HEK293 (cell line): ENCODE data around the gene EXOG.
A peak's percentile ranks its signal among the peaks of the same experiment; 100 is the strongest.

Experiments used
- FEZF1 ChIP-seq: fragments of 450-650 bp; formaldehyde crosslinking; IDR thresholded peaks from 2 replicates; pipeline ENCODE4 v1.5.1; 2016; ENCODE audit warnings: missing biosample characterization, missing genetic modification characterization
- HOXC10 ChIP-seq: sonication (generic); formaldehyde crosslinking; IDR thresholded peaks from 2 replicates; pipeline ENCODE4 v1.8.1; 2023; ENCODE audit warnings: mild to moderate bottlenecking, missing genetic modification reagents
- IKZF3 ChIP-seq: fragments of 450-650 bp; IDR thresholded peaks from 2 replicates; pipeline ENCODE4 v1.5.0; 2018; ENCODE audit warnings: missing biosample characterization, mild to moderate bottlenecking, missing genetic modification characterization, moderate library complexity
- KLF10 ChIP-seq: fragments of 450-650 bp; IDR thresholded peaks from 2 replicates; pipeline ENCODE4 v1.5.1; 2018; ENCODE audit warnings: missing biosample characterization, mild to moderate bottlenecking, missing genetic modification characterization
- KLF7 ChIP-seq: fragments of 450-650 bp; formaldehyde crosslinking; IDR thresholded peaks from 2 replicates; pipeline ENCODE4 v1.5.1; 2016; ENCODE audit warnings: missing biosample characterization, missing genetic modification characterization, borderline replicate concordance
- KLF9 ChIP-seq: fragments of 450-650 bp; formaldehyde crosslinking; IDR thresholded peaks from 2 replicates; pipeline ENCODE4 v1.5.1; 2016; ENCODE audit warnings: missing biosample characterization, missing genetic modification characterization, low read depth
- MEIS1 ChIP-seq: sonication (generic); formaldehyde crosslinking; IDR thresholded peaks from 2 replicates; pipeline ENCODE4 v1.8.1; 2022; ENCODE audit warnings: missing genetic modification reagents, mild to moderate bottlenecking, borderline replicate concordance
- OSR2 ChIP-seq: fragments of 450-650 bp; formaldehyde crosslinking; IDR thresholded peaks from 2 replicates; pipeline ENCODE4 v1.5.1; 2016; ENCODE audit warnings: missing biosample characterization, missing genetic modification characterization
- SCRT1 ChIP-seq: fragments of 450-650 bp; formaldehyde crosslinking; IDR thresholded peaks from 2 replicates; pipeline ENCODE4 v1.5.1; 2016; ENCODE audit warnings: missing biosample characterization, missing genetic modification characterization, borderline replicate concordance
- SETDB1 ChIP-seq: IDR thresholded peaks from one replicate; pipeline ENCODE4 v1.6.1; 2017; ENCODE audit warnings: mild to moderate bottlenecking, low read length, moderate library complexity, mixed read lengths; ENCODE audit not compliant: insufficient read length
- SP3 ChIP-seq: fragments of 450-650 bp; formaldehyde crosslinking; IDR thresholded peaks from 2 replicates; pipeline ENCODE4 v1.5.1; 2016; ENCODE audit warnings: missing biosample characterization, missing genetic modification characterization
- ZBTB26 ChIP-seq: fragments of 450-650 bp; formaldehyde crosslinking; optimal IDR thresholded peaks from 2 replicates; pipeline ENCODE3; 2016; ENCODE audit warnings: missing biosample characterization, mild to moderate bottlenecking, missing genetic modification characterization
- ZFHX2 ChIP-seq: fragments of 450-650 bp; formaldehyde crosslinking; conservative IDR thresholded peaks from 2 replicates; pipeline ENCODE4 v1.5.1; 2016; ENCODE audit warnings: missing biosample characterization, missing genetic modification characterization
- ZNF114 ChIP-seq: fragments of 450-650 bp; formaldehyde crosslinking; IDR thresholded peaks from 2 replicates; pipeline ENCODE4 v1.5.0; 2017; ENCODE audit warnings: missing biosample characterization, missing genetic modification characterization
- ZNF148 ChIP-seq: fragments of 450-650 bp; formaldehyde crosslinking; IDR thresholded peaks from 2 replicates; pipeline ENCODE4 v1.5.0; 2017; ENCODE audit warnings: missing biosample characterization, missing genetic modification characterization, borderline replicate concordance
- ZNF169 ChIP-seq: fragments of 450-650 bp; formaldehyde crosslinking; IDR thresholded peaks from 2 replicates; pipeline ENCODE4 v1.5.1; 2016; ENCODE audit warnings: missing biosample characterization, missing genetic modification characterization
- ZNF223 ChIP-seq: fragments of 450-650 bp; formaldehyde crosslinking; IDR thresholded peaks from 2 replicates; pipeline ENCODE4 v1.5.1; 2016; ENCODE audit warnings: missing biosample characterization, missing genetic modification characterization
- ZNF274 ChIP-seq, 2 experiments: fragments of 200-500 bp in 1 of 2; fragments of 450-650 bp in 1 of 2; sonication (Bioruptor generic) in 1 of 2; formaldehyde crosslinking in 1 of 2; IDR thresholded peaks; 2 replicates each; pipeline versions ENCODE4 v1.5.1 to v1.6.1; 2014 to 2016; ENCODE audit warnings: borderline replicate concordance in 1 of 2, inconsistent platforms in 1 of 2, low read length in 1 of 2, missing biosample characterization in 1 of 2, missing genetic modification characterization in 1 of 2
- ZNF324 ChIP-seq: fragments of 450-650 bp; formaldehyde crosslinking; IDR thresholded peaks from 2 replicates; pipeline ENCODE4 v1.5.1; 2016; ENCODE audit warnings: missing biosample characterization, missing genetic modification characterization
- ZNF354C ChIP-seq: fragments of 450-650 bp; formaldehyde crosslinking; IDR thresholded peaks from 2 replicates; pipeline ENCODE4 v1.5.1; 2016; ENCODE audit warnings: missing biosample characterization, missing genetic modification characterization, low read depth, borderline replicate concordance
- ZNF510 ChIP-seq: fragments of 450-650 bp; formaldehyde crosslinking; IDR thresholded peaks from 2 replicates; pipeline ENCODE4 v1.5.1; 2018; ENCODE audit warnings: mild to moderate bottlenecking, missing genetic modification characterization, missing biosample characterization; ENCODE audit not compliant: insufficient replicate concordance
- ZNF530 ChIP-seq: fragments of 450-650 bp; formaldehyde crosslinking; IDR thresholded peaks from 2 replicates; pipeline ENCODE4 v1.5.1; 2016; ENCODE audit warnings: low read depth, missing biosample characterization, missing genetic modification characterization
- ZNF704 ChIP-seq: fragments of 450-650 bp; formaldehyde crosslinking; IDR thresholded peaks from 2 replicates; pipeline ENCODE4 v1.5.1; 2016; ENCODE audit warnings: missing biosample characterization, missing genetic modification characterization
- TF ChIP-seq, protein P1 (sequence below): fragments of 450-650 bp; IDR thresholded peaks from 2 replicates; pipeline ENCODE4 v1.5.1; 2018; ENCODE audit warnings: missing biosample characterization, mild to moderate bottlenecking, missing genetic modification characterization
- TF ChIP-seq, protein P2 (sequence below): fragments of 450-650 bp; formaldehyde crosslinking; IDR thresholded peaks from 2 replicates; pipeline ENCODE4 v1.5.1; 2017; ENCODE audit warnings: missing biosample characterization, missing genetic modification characterization
- TF ChIP-seq, protein P3 (sequence below): fragments of 450-650 bp; formaldehyde crosslinking; IDR thresholded peaks from 2 replicates; pipeline ENCODE4 v1.5.1; 2017; ENCODE audit warnings: missing biosample characterization, missing genetic modification characterization
- TF ChIP-seq, protein P4 (sequence below): fragments of 450-650 bp; formaldehyde crosslinking; IDR thresholded peaks from 2 replicates; pipeline ENCODE4 v1.5.1; 2016; ENCODE audit warnings: missing biosample characterization, missing genetic modification characterization

The EXOG gene

DNA sequence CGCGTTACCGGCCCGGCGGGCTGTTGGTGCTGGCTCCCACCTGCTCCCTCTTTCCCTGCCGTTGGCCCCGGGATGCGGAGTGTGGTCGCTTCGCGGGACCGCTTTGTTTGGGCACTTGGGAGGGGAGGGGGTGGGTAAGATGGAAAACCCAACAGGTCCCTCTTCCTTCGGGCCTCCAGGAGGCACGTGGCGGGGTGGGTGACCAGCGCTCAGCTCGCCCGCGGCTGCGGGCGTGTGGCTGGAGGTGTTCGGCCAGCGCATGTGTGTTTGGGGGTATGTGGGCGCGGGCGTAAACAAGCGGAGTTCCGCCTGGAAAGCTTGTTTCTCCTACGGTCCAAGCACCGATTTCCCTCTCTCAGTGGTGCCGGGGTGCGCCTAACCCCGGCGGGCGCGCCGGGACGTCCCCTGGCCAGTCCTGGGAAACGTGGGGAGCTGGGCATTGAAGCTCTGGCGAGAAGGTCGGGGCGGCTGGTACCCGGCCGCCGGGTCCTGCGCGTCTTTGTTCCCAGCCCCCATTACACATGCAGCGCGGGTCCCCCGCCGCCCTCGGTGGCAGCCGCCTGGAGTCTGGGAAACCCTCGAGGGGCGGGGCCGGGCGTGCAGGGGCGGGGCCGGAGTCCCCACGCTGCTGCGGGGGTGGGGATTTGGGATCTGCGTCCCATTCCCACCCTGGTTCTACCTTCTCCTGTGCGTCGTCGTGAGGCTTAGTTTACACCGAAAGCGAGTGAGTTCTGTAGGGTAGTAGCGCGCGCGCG is 41.1 kb upstream of the EXOG start (continued):
- TF ChIP-seq ZNF223 (tag by site-specific recombination) (no peak), ZNF324 (tag by site-specific recombination) (no peak), MEIS1 (CRISPR knock-in tag) (no peak), ZFHX2 (tag by site-specific recombination) (peak; percentile 78), ZNF510 (no peak), ZNF274 (IDR thresholded peaks at IDR 0.05; ENCODE audit: low read length) (no peak), ZNF274 (tag by site-specific recombination; IDR thresholded peaks at IDR 0.05; ENCODE audit: borderline replicate concordance) (no peak), ZNF114 (tag by site-specific recombination) (no peak), KLF10 (tag by site-specific recombination) (peak; percentile 83), ZBTB26 (tag by site-specific recombination) (peak; percentile 67), ZNF148 (tag by site-specific recombination) (no peak), OSR2 (no peak), HOXC10 (no peak), SP3 (peak; percentile 56), ZNF169 (tag by site-specific recombination) (no peak), ZNF530 (tag by site-specific recombination) (no peak), ZNF704 (tag by site-specific recombination) (no peak), ZNF354C (tag by site-specific recombination) (no peak), KLF7 (tag by site-specific recombination) (no peak), KLF9 (tag by site-specific recombination) (peak; percentile 82), SCRT1 (tag by site-specific recombination) (0 out of 2 replicates have a peak, but pooled peaks have one; percentile 45), IKZF3 (peak; percentile 68; the same call in 1 of the 2 replicates), SETDB1 (no peak), FEZF1 (tag by site-specific recombination) (no peak)
- TF ChIP-seq, protein P1, sequence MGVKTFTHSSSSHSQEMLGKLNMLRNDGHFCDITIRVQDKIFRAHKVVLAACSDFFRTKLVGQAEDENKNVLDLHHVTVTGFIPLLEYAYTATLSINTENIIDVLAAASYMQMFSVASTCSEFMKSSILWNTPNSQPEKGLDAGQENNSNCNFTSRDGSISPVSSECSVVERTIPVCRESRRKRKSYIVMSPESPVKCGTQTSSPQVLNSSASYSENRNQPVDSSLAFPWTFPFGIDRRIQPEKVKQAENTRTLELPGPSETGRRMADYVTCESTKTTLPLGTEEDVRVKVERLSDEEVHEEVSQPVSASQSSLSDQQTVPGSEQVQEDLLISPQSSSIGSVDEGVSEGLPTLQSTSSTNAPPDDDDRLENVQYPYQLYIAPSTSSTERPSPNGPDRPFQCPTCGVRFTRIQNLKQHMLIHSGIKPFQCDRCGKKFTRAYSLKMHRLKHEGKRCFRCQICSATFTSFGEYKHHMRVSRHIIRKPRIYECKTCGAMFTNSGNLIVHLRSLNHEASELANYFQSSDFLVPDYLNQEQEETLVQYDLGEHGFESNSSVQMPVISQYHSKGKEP (tag by site-specific recombination): no peak
- TF ChIP-seq, protein P2, sequence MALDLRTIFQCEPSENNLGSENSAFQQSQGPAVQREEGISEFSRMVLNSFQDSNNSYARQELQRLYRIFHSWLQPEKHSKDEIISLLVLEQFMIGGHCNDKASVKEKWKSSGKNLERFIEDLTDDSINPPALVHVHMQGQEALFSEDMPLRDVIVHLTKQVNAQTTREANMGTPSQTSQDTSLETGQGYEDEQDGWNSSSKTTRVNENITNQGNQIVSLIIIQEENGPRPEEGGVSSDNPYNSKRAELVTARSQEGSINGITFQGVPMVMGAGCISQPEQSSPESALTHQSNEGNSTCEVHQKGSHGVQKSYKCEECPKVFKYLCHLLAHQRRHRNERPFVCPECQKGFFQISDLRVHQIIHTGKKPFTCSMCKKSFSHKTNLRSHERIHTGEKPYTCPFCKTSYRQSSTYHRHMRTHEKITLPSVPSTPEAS: no peak
- TF ChIP-seq, protein P3, sequence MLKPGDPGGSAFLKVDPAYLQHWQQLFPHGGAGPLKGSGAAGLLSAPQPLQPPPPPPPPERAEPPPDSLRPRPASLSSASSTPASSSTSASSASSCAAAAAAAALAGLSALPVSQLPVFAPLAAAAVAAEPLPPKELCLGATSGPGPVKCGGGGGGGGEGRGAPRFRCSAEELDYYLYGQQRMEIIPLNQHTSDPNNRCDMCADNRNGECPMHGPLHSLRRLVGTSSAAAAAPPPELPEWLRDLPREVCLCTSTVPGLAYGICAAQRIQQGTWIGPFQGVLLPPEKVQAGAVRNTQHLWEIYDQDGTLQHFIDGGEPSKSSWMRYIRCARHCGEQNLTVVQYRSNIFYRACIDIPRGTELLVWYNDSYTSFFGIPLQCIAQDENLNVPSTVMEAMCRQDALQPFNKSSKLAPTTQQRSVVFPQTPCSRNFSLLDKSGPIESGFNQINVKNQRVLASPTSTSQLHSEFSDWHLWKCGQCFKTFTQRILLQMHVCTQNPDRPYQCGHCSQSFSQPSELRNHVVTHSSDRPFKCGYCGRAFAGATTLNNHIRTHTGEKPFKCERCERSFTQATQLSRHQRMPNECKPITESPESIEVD: no peak
- TF ChIP-seq, protein P4, sequence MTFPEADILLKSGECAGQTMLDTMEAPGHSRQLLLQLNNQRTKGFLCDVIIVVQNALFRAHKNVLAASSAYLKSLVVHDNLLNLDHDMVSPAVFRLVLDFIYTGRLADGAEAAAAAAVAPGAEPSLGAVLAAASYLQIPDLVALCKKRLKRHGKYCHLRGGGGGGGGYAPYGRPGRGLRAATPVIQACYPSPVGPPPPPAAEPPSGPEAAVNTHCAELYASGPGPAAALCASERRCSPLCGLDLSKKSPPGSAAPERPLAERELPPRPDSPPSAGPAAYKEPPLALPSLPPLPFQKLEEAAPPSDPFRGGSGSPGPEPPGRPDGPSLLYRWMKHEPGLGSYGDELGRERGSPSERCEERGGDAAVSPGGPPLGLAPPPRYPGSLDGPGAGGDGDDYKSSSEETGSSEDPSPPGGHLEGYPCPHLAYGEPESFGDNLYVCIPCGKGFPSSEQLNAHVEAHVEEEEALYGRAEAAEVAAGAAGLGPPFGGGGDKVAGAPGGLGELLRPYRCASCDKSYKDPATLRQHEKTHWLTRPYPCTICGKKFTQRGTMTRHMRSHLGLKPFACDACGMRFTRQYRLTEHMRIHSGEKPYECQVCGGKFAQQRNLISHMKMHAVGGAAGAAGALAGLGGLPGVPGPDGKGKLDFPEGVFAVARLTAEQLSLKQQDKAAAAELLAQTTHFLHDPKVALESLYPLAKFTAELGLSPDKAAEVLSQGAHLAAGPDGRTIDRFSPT: no peak
